Measurements from ENCODE around the gene CDSN.

Gene CDSN

GRCh38 chr6:31144970-31145340 lies 24.7 kb upstream of the CDSN start:
- no peak for DNase-seq

- DNase-seq: no peak
These were observed 24.2 kb upstream of the CDSN start for GRCh38 chr6:31144296-31144969.

DNA sequence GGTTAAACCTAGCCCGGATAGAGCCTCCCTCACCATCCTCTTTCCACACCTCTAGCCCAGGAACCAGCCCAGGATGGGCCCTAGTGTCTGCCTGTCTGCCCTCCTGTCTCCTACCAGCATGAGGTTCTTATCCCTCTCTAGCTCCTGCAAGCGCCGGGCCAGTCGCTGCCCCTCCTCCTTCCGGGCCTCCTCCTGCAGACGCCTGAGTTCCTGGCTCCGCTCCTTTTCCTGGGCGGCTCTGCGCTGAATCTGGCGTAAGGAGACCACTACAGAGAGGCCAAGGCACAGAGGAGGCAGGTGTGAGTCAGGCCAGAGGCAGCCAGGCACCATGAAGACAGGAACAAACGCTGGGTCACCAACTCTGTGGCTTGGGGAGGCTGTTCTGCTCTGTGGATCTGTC lies 22.9 kb upstream of the CDSN start:
- no peak for DNase-seq

GRCh38 chr6:31142361-31142761 lies 22.1 kb upstream of the CDSN start:
- DNase-seq: no peak

DNA sequence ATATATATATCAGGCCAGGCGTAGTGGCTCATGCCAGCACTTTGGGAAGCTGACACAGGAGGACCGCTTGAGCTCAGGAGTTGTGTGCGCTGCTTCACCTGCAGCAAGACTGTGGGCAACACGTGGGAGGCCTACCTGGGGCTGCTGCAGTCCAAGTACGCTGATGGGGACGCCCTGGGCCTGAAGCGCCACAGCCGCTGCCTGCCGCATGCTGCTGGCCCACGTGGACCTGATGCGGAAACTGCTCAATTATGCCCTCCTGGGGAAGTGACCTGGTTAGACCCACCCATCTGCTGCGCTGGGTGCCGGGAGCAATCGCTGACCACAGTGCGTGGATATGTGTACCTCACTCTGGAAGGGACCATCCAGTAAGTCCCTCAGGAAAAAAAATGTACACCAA lies 20.4 kb upstream of the CDSN start:
- no peak for DNase-seq

- DNase-seq: no peak
These were observed 19.4 kb upstream of the CDSN start for GRCh38 chr6:31139599-31139998.

DNA sequence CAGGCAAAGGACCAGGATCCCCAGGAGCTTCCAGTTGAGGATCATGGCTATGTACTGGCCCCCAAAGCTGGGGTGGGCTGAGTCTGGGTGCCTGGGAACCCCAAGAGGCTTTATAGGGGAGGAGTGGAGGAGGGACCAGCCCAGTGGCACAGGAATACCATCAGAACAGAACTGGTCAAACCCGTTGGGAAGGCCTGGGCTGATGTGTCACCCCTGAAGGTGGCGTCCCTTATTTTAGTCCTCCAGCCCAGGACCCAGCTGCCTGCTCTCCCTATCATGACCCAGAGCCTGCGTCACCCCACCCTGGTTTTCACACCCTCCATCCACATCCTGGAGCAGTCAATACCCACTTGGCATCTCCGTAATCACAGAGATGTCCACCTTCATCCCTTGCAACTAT lies 18.7 kb upstream of the CDSN start, which contains the start of gene PSORS1C2:
TSS of gene PSORS1C2 (minus strand) at position 85 of the 400 bp plus-strand sequence. CDS start at position 45, 40 bp downstream.
- no peak for DNase-seq

- DNase-seq: no peak
These were observed 15.5 kb upstream of the CDSN start for GRCh38 chr6:31135710-31136109.

DNA sequence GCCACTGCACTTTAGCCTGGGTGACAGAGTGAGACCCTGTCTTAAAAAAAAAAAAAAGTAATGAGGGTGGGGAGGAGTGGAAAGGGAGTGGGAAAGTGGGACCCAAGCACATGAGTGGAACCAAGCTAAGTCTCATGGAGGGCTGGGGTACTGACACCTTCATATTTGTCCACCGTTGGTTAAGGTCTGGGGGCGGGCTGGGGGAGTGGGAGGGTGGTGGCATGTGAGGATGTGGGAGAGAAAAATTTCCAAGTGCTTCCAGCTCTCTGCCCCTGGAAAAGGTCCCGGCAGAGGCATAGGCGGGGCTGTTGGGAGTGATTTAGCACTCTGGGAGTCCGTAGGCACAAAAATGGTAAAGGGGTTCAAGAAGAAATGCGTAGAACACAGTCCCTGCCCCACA lies 12.6 kb upstream of the CDSN start:
- DNase-seq: no peak

DNA sequence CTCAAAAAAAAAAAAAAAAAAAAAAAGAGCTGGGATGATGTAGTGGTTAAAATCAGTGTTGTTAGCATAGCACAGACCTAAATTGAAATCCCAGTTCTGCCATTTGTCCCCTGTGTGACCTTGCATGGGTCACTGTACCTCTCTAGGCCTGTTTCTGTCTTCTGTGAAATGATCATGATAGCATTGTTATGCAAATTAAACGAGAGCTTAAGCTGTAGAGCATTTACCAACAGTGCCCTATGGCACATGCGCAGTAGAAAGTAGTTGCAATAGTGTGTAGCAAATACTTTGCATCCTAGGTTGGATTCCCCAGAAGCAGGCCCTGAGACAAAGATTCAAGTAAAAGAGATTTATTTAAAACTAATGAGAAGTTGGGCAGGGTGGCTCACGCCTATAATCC lies 11.3 kb upstream of the CDSN start:
- DNase-seq: no peak

- DNase-seq: no peak
These were observed 10.5 kb upstream of the CDSN start for GRCh38 chr6:31130751-31131150.

- no peak for DNase-seq
These were observed 8.9 kb upstream of the CDSN start for GRCh38 chr6:31129130-31129529.

DNA sequence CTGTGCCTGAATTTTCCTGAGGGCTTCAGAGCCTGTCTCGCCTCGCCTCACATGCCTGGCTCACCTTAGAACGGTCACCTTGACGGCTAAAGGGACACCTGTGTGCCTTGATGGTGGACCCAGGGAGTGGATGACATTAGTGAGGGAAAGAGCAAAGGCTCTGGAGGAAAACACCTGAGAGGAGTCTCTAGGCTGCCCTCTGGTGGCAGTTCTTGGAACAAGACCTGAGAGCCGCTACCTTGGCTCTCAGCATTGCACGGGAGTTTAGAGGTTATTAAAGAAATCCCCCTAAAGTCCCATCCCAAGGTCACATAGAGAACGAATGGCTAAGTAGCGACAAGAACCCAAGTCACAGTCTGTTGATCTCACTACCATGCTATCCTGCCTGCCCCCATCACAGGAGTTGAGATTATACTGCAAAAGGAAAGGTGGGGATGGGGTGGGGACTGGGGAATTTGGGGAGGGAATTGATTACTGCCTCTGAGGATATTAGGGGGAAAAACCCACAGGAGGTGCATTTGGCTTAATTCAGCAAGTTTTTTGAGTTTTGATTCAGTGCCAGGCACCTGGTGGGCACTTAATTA lies 7.9 kb upstream of the CDSN start:
- DNase-seq: no peak

- no peak for DNase-seq
These were observed 6.3 kb upstream of the CDSN start for GRCh38 chr6:31126396-31127175.

- no peak for DNase-seq
These were observed 5.5 kb upstream of the CDSN start for GRCh38 chr6:31125586-31126363.

GRCh38 chr6:31125162-31125561 lies 4.9 kb upstream of the CDSN start:
- DNase-seq: no peak

DNA sequence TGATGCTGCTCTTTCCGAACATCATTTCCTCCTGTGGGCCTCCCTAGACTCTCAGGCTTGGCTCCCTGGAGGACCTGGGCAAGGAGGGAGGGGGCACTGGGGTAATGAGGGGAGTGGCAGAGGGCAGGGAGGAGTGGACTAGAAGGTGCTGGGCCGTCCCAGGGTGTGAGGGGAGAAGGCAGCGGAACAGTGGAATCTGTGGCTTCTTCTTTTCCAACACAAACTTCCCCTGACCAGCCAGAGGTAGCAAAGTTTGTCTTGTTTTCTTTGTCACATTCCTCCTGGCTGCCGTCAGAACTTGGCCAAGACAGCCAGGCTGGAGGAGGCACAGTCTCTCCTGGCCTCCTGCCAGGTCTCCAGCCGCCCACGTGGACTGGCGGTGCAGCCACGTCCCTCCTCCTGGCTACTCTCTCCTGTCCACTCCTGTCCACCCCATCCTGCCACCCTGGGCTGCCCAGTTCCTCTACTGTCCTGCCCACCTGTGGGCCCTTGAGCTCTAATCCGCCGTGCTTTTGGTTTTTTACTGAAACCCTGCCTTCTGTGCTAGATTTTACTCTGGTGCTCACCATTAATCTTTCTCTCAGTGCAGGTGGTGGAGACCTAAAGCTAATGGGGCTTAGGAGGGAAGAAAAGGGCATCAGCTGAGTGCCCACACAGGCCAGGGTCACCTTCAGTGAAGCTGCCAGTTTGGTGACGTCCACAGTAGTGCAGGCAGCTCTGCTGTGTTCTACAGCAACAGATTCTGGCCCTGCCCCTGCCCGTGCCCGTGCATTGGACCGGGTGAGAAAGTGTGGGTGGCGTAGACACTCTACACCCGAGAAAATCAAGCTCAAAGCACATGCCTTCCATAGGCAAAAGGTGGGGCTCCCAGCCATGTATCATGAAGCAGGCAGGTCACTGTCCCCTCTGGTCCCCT lies 2.8 kb upstream of the CDSN start:
- no peak for DNase-seq

GRCh38 chr6:31121131-31121790 lies 1.0 kb upstream of the CDSN start:
- DNase-seq: no peak

GRCh38 chr6:31118178-31118577 lies 2.1 kb downstream of the CDSN start:
- DNase-seq: no peak

- DNase-seq: no peak
These were observed 3.4 kb downstream of the CDSN start for GRCh38 chr6:31116661-31117385.

DNA sequence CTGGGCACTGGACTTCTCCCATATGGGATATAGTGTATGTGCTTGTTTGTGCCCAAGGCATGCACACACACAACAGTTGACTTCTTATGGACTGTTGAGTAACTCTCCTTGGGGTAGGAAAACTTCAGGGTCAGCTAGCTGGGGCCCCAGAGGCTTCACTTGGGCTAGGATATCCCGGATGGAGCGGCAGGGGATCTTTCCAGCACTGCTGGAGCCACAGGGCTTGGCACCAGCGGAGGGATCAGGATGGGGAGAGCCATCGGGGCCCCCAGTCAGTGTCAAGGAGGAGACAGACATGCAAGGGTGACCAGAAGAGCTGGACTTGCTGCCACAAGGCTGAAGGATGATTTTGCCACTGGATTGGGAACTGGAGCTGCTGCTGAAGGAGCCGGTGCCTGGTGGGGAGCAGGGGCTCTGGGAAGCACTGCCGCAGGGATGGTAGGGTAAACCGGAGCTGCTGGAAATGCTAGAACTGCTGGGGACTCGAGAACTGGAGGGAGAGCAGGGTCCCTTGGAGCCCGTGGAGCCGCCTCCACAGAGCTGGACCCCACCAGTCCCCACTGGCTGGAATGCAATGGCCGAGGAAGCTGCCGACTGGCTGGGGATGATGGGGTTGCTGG lies 4.2 kb downstream of the CDSN start:
- no peak for DNase-seq

Data from GF-D8 (cell line).